Gastrocnemius medialis (tissue), 4 donors: Measurements from ENCODE around the gene BBS9. TPM values are rescaled to one million over a fixed set of nuclear protein-coding genes. Genes with fewer than 3 reads are reported as not detected.

Experiments used
- ATAC-seq, 2 donors: fragments of 150-250 bp; one replicate each; pipeline ENCODE4 v1.9.1; 2016
- DNase-seq, 2 donors: peaks; one replicate each; pipeline ENCODE4 v3.0.0-alpha.2; 2019
- H3K27ac ChIP-seq, 4 donors: fragments of 200-600 bp; sonication (generic); 1 replicate in 1 of 4; 2 replicates in 3 of 4; pipeline ENCODE4 v1.5.1; 2016 to 2018; ENCODE audit warnings: mild to moderate bottlenecking in 2 of 4, moderate library complexity in 1 of 4
- H3K27me3 ChIP-seq, 3 donors: fragments of 200-600 bp; sonication (generic) in 2 of 3; 1 replicate in 1 of 3; 2 replicates in 2 of 3; pipeline versions ENCODE4 v1.5.1 to v1.6.0; 2016 to 2019; ENCODE audit warnings: mild to moderate bottlenecking in 1 of 3, moderate library complexity in 1 of 3
- H3K36me3 ChIP-seq, 2 donors: fragments of 200-600 bp; sonication (generic) in 1 of 2; one replicate each; pipeline ENCODE4 v1.5.1; 2017 to 2018
- H3K4me1 ChIP-seq, 2 donors: fragments of 200-600 bp; sonication (generic) in 1 of 2; one replicate each; pipeline ENCODE4 v1.5.1; 2016 to 2017; ENCODE audit warnings: mild to moderate bottlenecking in 2 of 2
- H3K4me3 ChIP-seq, 4 donors: fragments of 200-600 bp; sonication (generic) in 3 of 4; 1 replicate in 1 of 4; 2 replicates in 3 of 4; pipeline ENCODE4 v1.5.1; 2016 to 2019; ENCODE audit warnings: mild to moderate bottlenecking in 2 of 4
- H3K9me3 ChIP-seq, 3 donors: fragments of 200-600 bp; sonication (generic) in 2 of 3; 1 replicate in 1 of 3; 2 replicates in 2 of 3; pipeline ENCODE4 v1.5.1; 2016 to 2019
- POLR2A ChIP-seq, 2 donors: fragments of 450-650 bp; IDR thresholded peaks; one replicate each; pipeline ENCODE4 v1.6.1; 2017; ENCODE audit warnings: antibody characterized with exemption in 2 of 2, mild to moderate bottlenecking in 2 of 2, moderate library complexity in 2 of 2
- in situ Hi-C, 4 donors: fragments of 200-750 bp; cut with MboI; loops; one replicate each; pipeline versions ENCODE4 v1.15.0 to v1.8.0; 2017; ENCODE audit warnings: low sequenced_read_pairs in 4 of 4
- intact Hi-C: fragments of 100-400 bp; cut with DNase I; formaldehyde crosslinking; loops from one replicate; pipeline ENCODE4 v1.15.1; 2023; ENCODE audit warnings: low total_unique reads
- total RNA-seq, 4 donors: library from RNA; depleted of rRNA; stranded (reverse); fragments of >200 nt; gene quantifications; one replicate each; pipeline versions ENCODE4 v1.1.0 to v1.2.3, GENCODE V29; 2016
- TF ChIP-seq, protein P1 (sequence below), 5 experiments: fragments of 450-650 bp in 3 of 5; fragments of 200-600 bp in 2 of 5; sonication (generic) in 2 of 5; IDR thresholded peaks in 4 of 5; conservative IDR thresholded peaks in 1 of 5; 1 replicate in 4 of 5; 2 replicates in 1 of 5; pipeline ENCODE4 v1.5.1; 2016 to 2019; ENCODE audit warnings: antibody characterized with exemption in 5 of 5, mild to moderate bottlenecking in 3 of 5, moderate library complexity in 3 of 5

The BBS9 gene
- total RNA-seq, 4 donors from 2014 or later: 3.5 to 6.5 (median 5.4) TPM

DNA sequence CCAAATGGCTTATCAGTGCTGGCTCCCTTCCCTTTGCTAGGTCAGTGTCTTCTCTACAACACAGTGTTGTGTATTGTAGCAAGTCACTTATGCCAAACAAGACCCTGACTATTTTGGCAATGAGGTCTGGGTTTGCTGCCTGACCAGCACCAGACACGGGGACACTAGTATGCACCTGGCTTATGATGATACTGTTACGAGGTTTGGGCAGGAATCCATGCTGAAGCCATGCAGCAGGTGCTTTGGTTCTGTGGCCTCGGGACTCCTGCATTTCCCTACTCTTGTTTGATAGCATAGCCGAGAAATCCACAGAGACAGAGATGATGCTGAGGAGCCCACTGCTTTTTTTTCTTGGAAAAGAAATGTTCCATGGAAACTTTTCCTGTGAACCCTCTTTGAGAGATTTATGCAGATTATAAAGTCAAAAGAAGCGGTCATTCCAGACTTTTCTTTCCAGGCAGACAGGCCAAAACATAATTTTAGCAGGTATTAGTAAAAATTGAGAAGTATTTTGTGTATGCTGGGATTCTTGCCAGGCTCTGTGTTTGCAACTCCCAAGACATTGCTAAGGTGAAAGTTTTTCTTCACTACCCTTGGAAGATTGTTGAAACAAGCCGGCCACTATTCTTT is 291.1 kb downstream of the BBS9 start:
- H3K27ac ChIP-seq: no peak overlapping the region
- TF ChIP-seq, protein P1, sequence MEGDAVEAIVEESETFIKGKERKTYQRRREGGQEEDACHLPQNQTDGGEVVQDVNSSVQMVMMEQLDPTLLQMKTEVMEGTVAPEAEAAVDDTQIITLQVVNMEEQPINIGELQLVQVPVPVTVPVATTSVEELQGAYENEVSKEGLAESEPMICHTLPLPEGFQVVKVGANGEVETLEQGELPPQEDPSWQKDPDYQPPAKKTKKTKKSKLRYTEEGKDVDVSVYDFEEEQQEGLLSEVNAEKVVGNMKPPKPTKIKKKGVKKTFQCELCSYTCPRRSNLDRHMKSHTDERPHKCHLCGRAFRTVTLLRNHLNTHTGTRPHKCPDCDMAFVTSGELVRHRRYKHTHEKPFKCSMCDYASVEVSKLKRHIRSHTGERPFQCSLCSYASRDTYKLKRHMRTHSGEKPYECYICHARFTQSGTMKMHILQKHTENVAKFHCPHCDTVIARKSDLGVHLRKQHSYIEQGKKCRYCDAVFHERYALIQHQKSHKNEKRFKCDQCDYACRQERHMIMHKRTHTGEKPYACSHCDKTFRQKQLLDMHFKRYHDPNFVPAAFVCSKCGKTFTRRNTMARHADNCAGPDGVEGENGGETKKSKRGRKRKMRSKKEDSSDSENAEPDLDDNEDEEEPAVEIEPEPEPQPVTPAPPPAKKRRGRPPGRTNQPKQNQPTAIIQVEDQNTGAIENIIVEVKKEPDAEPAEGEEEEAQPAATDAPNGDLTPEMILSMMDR (IDR thresholded peaks at IDR 0.05 in 4 of 5, conservative IDR thresholded peaks at IDR 0.05 in 1 of 5): no peak
- no peak for TF ChIP-seq POLR2A (IDR thresholded peaks at IDR 0.05)
- DNase-seq (no peak), ATAC-seq (no peak)
- intact Hi-C loops: loop anchor here (10.0 kb wide), 1 partner anchor 324 kb away; no protein-coding TSS in a partner anchor
- H3K4me3 ChIP-seq: no peak overlapping the region
- no peaks in the 10 kb centered on the region for H3K27me3 ChIP-seq
- H3K4me1 ChIP-seq: no peaks in the 10 kb centered on the region
- in situ Hi-C loops: loop anchor here in 1 of 4 donors (10.0 kb wide), 1 partner anchor 514 kb away; no protein-coding TSS in a partner anchor
- no peaks in the 10 kb centered on the region for H3K9me3 ChIP-seq
- H3K36me3 ChIP-seq: no peaks in the 10 kb centered on the region

DNA sequence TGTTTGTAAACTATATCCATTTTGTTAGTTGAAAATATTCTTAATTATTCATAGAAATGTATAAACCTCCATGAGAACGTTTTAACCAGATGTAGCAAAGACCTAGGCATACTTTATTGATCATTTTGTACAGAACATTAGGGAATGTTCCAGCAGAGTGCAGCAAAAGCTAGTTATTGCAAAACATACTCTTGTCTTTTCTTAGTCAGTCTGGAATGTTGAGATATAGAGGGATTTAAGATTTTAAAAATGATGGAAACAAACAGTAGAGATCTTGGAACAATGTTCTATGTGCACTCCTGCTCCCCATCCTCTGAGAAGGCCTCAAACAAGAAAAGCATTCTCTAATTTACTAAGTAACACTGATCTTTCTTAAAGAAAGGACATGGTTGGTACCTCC is 292.1 kb downstream of the BBS9 start:
- Histone ChIP-seq H3K36me3 (no peaks in the 10 kb centered on the region), H3K9me3 (no peaks in the 10 kb centered on the region), H3K4me1 (peaks cover 0 to 2% of the 10 kb centered on the region in 2 donors), H3K27me3 (no peaks in the 10 kb centered on the region), H3K27ac (no peak overlapping the region), H3K4me3 (no peak overlapping the region)
- no peak for ATAC-seq
- no peak for DNase-seq
- in situ Hi-C loops: loop anchor here in 1 of 4 donors (10.0 kb wide), 1 partner anchor 513 kb away; no protein-coding TSS in a partner anchor
- no peak for TF ChIP-seq POLR2A (IDR thresholded peaks at IDR 0.05)
- TF ChIP-seq, protein P1 (IDR thresholded peaks at IDR 0.05 in 4 of 5, conservative IDR thresholded peaks at IDR 0.05 in 1 of 5): no peak
- intact Hi-C loops: loop anchor here (10.0 kb wide), 1 partner anchor 323 kb away; no protein-coding TSS in a partner anchor

DNA sequence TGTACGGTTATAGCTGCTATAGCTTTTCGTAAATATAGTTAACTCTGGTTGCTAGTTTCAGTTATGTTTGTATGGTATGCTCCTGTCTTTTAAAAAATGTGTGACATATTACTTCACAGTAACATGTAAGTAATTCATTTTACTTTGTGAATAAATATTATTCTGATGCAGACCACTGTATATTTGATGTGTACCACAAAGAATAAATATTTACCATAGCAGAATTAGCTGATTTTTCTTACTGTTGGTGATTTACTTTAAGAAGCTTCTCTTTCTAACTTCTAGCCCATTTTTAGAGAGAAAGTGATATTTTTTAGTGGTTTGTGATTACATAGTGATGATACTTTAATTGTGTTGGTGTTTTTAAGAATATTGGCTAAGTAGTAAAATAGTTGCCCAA is 292.8 kb downstream of the BBS9 start:
- Histone ChIP-seq H3K4me1 (peaks cover 0 to 2% of the 10 kb centered on the region in 2 donors), H3K4me3 (no peak overlapping the region), H3K36me3 (no peaks in the 10 kb centered on the region), H3K9me3 (no peaks in the 10 kb centered on the region), H3K27ac (no peak overlapping the region), H3K27me3 (no peaks in the 10 kb centered on the region)
- in situ Hi-C loops (loop anchor here in 1 of 4 donors (10.0 kb wide), 1 partner anchor 513 kb away; no protein-coding TSS in a partner anchor), intact Hi-C loops (loop anchor here (10.0 kb wide), 1 partner anchor 323 kb away; no protein-coding TSS in a partner anchor)
- ATAC-seq (no peak), DNase-seq (no peak)
- TF ChIP-seq POLR2A (IDR thresholded peaks at IDR 0.05): no peak
- TF ChIP-seq, protein P1 (IDR thresholded peaks at IDR 0.05 in 4 of 5, conservative IDR thresholded peaks at IDR 0.05 in 1 of 5): no peak

DNA sequence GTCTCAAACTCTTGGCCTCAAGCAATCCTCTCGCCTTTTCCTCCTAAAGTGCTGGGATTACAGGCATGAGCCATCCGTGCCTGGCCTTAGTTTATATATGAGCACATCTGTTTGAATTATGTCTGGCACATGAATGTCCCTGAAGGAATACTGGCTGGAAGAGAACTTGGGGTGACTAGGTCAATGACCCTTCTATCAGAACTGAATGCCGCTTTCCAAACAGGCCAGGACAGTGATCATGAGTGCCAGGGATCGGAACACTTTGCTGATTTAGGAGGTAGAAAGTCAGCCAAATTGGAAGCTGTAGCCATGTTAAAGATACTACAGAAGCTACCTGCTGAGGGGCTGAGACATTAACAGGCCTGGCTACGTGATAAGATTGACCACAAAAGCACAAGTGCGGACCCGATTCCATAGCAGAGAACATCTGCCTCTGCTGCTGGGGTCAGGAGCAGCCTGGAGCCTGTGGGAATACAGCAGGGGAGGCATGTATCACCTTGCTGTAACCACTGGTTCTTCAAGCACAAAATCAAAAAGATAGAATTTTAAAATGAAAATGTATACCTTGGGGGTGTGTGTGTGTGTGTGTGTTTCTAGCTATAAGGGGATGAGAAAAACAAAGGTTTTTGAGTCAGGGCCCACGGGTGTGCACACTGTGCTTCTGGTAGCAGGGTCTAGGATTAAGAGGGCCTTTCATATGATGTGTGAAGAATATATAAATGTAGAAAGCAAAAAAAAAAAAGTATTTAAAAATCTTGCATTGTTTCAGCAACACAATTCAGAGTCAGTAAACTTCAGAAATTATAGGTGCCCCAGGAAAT is 293.7 kb downstream of the BBS9 start:
- in situ Hi-C loops: loop anchor here in 1 of 4 donors (10.0 kb wide), 1 partner anchor 512 kb away; no protein-coding TSS in a partner anchor
- Histone ChIP-seq H3K4me3 (no peak overlapping the region), H3K9me3 (no peaks in the 10 kb centered on the region), H3K36me3 (no peaks in the 10 kb centered on the region), H3K27ac (no peak overlapping the region), H3K4me1 (peaks cover 0 to 2% of the 10 kb centered on the region in 2 donors), H3K27me3 (no peaks in the 10 kb centered on the region)
- DNase-seq (no peak), ATAC-seq (no peak)
- no peak for TF ChIP-seq POLR2A (IDR thresholded peaks at IDR 0.05)
- TF ChIP-seq, protein P1 (IDR thresholded peaks at IDR 0.05 in 4 of 5, conservative IDR thresholded peaks at IDR 0.05 in 1 of 5): no peak
- intact Hi-C loops: loop anchor here (10.0 kb wide), 1 partner anchor 322 kb away; no protein-coding TSS in a partner anchor
